SK-N-MC (cell line): ENCODE data around the gene MACROD2.

ENCODE experiments used
- EZH2 ChIP-seq: fragments of 200-600 bp; sonication (generic); IDR thresholded peaks from one replicate; pipeline ENCODE4 v1.6.1; 2017; ENCODE audit warnings: antibody characterized with exemption
- POLR2AphosphoS5 ChIP-seq: IDR thresholded peaks from 2 replicates; pipeline ENCODE4 v1.6.1; 2012; ENCODE audit warnings: mild to moderate bottlenecking, low read depth, low read length, borderline replicate concordance

DNA sequence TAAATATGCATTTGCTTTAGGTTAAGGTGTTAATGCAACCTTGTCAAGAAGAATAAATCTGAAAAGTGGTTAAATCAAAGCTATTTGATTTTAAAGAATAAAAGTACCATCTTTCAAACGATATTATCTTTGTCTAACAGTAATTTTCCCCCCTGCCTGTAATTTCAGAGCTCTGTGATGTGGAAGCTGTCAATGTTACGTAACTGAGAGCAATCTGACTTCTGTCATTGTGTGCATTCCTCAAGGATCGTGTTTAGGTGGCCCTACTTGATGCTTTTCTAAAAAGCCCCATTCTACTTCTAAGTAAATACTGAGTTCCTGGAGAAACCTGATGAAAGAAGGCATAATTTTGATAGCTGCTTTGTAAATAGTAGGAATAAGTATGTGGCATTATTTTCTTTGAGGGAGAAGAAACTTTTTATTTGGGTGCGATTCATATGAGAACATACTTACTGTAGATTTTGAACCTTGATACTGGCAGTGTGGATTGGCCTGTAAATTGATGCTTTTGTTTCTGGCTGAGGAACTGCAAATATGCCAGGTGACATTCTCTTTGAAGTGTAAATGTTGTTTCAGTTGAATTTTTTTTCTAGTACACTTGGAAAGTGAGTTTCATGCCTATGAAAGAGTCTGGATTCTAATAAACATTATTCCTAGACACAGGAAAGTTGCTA is 871.7 kb downstream of the MACROD2 start:
- TF ChIP-seq POLR2AphosphoS5 (no peak), EZH2 (no peak)
